B cell (primary cell): Measurements from ENCODE around the gene NOP9. TPM values are rescaled to one million over a fixed set of nuclear protein-coding genes. Genes with fewer than 3 reads are reported as not detected.

Experiments
- ATAC-seq: fragments of 200-7000 bp; cut with Tn5 transposase; one replicate; pipeline ENCODE4 v1.10.0; 2021; ENCODE audit warnings: low read depth, mild to moderate bottlenecking, moderate number of reproducible peaks, moderate library complexity
- CTCF ChIA-PET: fragments of 350-600 bp; sonication (Branson Sonifier 250); formaldehyde crosslinking; loops from one replicate; lab custom pipeline; 2021; ENCODE audit warnings: antibody characterized with exemption, inconsistent platforms; lab: Charles Lee
- POLR2A ChIA-PET: fragments of 350-600 bp; sonication (Branson Sonifier 250); formaldehyde crosslinking; loops from one replicate; lab custom pipeline; 2021; ENCODE audit warnings: antibody characterized with exemption; lab: Charles Lee
- DNase-seq: peaks from one replicate; pipeline ENCODE4 v3.0.0; 2013
- H2AFZ ChIP-seq: 2 replicates; pipeline ENCODE4 v1.6.1; 2012; ENCODE audit warnings: mild to moderate bottlenecking, low read depth, low read length; ENCODE audit not compliant: insufficient read depth, poor library complexity, severe bottlenecking
- H3K27ac ChIP-seq, 2 donors: 1 replicate in 1 of 2; 2 replicates in 1 of 2; pipeline ENCODE4 v1.5.1; 2012 to 2013; ENCODE audit warnings: low read length in 2 of 2, mild to moderate bottlenecking in 2 of 2, moderate library complexity in 1 of 2
- H3K27me3 ChIP-seq, 4 experiments: fragments of 200-600 bp in 1 of 4; sonication (generic) in 1 of 4; replicated peaks in 1 of 4; 1 replicate in 2 of 4; 2 replicates in 2 of 4; pipeline versions ENCODE4 v1.6.1 to v1.7.0; 2013 to 2016; ENCODE audit warnings: low read length in 3 of 4, mild to moderate bottlenecking in 2 of 4, mixed read lengths in 1 of 4, moderate library complexity in 1 of 4; ENCODE audit not compliant: insufficient read depth in 4 of 4, control insufficient read depth in 3 of 4; ENCODE audit errors: control extremely low read depth in 1 of 4
- H3K36me3 ChIP-seq, 2 experiments: replicated peaks in 1 of 2; 1 replicate in 1 of 2; 2 replicates in 1 of 2; pipeline versions ENCODE4 v1.6.1 to v1.7.1; 2013; ENCODE audit warnings: low read length in 1 of 2; ENCODE audit not compliant: insufficient read depth in 2 of 2, control insufficient read depth in 1 of 2; ENCODE audit errors: control extremely low read depth in 1 of 2, extremely low read depth in 1 of 2
- H3K4me1 ChIP-seq, 2 donors: fragments of 200-600 bp in 1 of 2; sonication (generic) in 1 of 2; 1 replicate in 1 of 2; 2 replicates in 1 of 2; pipeline versions ENCODE4 v1.5.1 to v1.6.1; 2013 to 2017; ENCODE audit warnings: low read length in 2 of 2; ENCODE audit not compliant: control insufficient read depth in 2 of 2, insufficient read depth in 2 of 2
- H3K4me2 ChIP-seq: replicated peaks from 2 replicates; pipeline ENCODE3; 2012; ENCODE audit warnings: mild to moderate bottlenecking, low read depth, low read length; ENCODE audit not compliant: poor library complexity, severe bottlenecking
- H3K4me3 ChIP-seq, 5 experiments: fragments of 200-600 bp in 1 of 5; sonication (generic) in 1 of 5; 1 replicate in 3 of 5; 2 replicates in 2 of 5; pipeline versions ENCODE4 v1.5.1 to v1.7.0; 2011 to 2016; ENCODE audit warnings: low read length in 4 of 5, mild to moderate bottlenecking in 4 of 5, low read depth in 2 of 5, control low read depth in 1 of 5, moderate library complexity in 1 of 5; ENCODE audit not compliant: insufficient read depth in 1 of 5; ENCODE audit errors: control extremely low read depth in 1 of 5, extremely low read depth in 1 of 5
- H3K79me2 ChIP-seq: fragments of 200-600 bp; sonication (generic); one replicate; pipeline ENCODE4 v1.6.0; 2016; ENCODE audit warnings: low read length; ENCODE audit not compliant: control insufficient read depth, insufficient read depth
- H3K9ac ChIP-seq: fragments of 200-600 bp; sonication (generic); 2 replicates; pipeline ENCODE4 v1.6.1; 2017; ENCODE audit warnings: mild to moderate bottlenecking, low read length, moderate library complexity
- H3K9me3 ChIP-seq, 3 donors: one replicate each; pipeline versions ENCODE4 v1.6.1 to v1.7.1; 2013; ENCODE audit warnings: low read length in 2 of 3; ENCODE audit not compliant: control insufficient read depth in 2 of 3, insufficient read depth in 1 of 3; ENCODE audit errors: control extremely low read depth in 1 of 3
- H4K20me1 ChIP-seq: 2 replicates; pipeline ENCODE4 v1.6.0; 2012; ENCODE audit warnings: mild to moderate bottlenecking, low read length; ENCODE audit not compliant: insufficient read depth, control insufficient read depth, poor library complexity, severe bottlenecking
- H3K27ac Mint-ChIP-seq: one replicate; pipeline ENCODE4 v1.8.0; 2021; ENCODE audit warnings: mixed read lengths
- H3K27me3 Mint-ChIP-seq: one replicate; pipeline ENCODE4 v1.8.0; 2021; ENCODE audit warnings: mixed read lengths
- H3K4me1 Mint-ChIP-seq: one replicate; pipeline ENCODE4 v1.8.0; 2021; ENCODE audit warnings: mixed read lengths
- H3K4me3 Mint-ChIP-seq: one replicate; pipeline ENCODE4 v1.8.0; 2021; ENCODE audit warnings: mixed read lengths
- H3K9me3 Mint-ChIP-seq: one replicate; pipeline ENCODE4 v1.8.0; 2022; ENCODE audit warnings: mixed read lengths; ENCODE audit not compliant: insufficient read depth
- EZH2 ChIP-seq: IDR thresholded peaks from 2 replicates; pipeline ENCODE4 v1.6.1; 2012; ENCODE audit warnings: borderline replicate concordance, low read depth, mild to moderate bottlenecking, moderate library complexity, low read length; ENCODE audit not compliant: insufficient read depth, poor library complexity, severe bottlenecking
- WGBS: methylation state at CpG from one replicate; pipeline ENCODE4 v1.1.5; 2013; ENCODE audit warnings: missing lambda C conversion rate; ENCODE audit not compliant: insufficient coverage; 5-methylcytosine and 5-hydroxymethylcytosine counted together
- intact Hi-C: fragments of 100-400 bp; cut with micrococcal nuclease; formaldehyde crosslinking; loops from one replicate; pipeline ENCODE4 v1.10.0; 2022
- polyA plus RNA-seq: library from polyadenylated mRNA; depleted of rRNA; stranded (reverse); fragments of >200 nt; gene quantifications from 2 replicates; pipeline ENCODE4 v1.2.3, GENCODE V29; 2012
- total RNA-seq, 2 donors: library from RNA; stranded (reverse); fragments of 120-200 nt in 1 of 2; gene quantifications; 1 replicate in 1 of 2; 2 replicates in 1 of 2; pipeline versions ENCODE4 v1.2.3 to v1.2.4, GENCODE V29; 2013 to 2022
- TF ChIP-seq, protein P1 (sequence below): fragments of 200-600 bp; IDR thresholded peaks from one replicate; pipeline ENCODE4 v1.8.0; 2022; ENCODE audit warnings: antibody characterized with exemption, mild to moderate bottlenecking

NOP9 gene
- total and polyA plus RNA-seq, 2 donors (not counting 1 experiment from before 2014, with no cell fraction given): 9.7 to 22.6 TPM

DNA sequence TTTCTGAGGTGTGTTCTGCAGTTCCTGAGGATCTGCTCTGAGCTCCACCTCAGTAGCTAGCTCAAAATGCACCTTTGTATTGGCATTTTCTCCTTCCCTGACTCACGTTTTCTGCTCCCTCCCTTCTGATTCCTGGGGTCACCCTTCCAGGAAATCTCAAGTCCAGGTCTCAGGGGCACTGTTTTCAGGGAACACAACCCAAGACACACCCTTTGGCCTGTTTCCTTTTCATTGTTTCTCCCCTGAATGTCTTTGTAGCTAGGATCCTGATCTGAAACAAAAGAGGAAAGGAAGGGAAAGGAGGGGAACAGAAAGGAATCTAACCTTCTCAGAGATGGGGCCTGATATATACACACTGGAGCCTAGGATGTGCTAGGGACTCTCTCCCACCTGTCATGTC, 47.5 kb downstream of the NOP9 start:
- CTCF ChIA-PET: interaction anchor here (0.7 to 5.7 kb wide), 2 partner anchors 13 to 84 kb away, joined by 3 to 55 read pairs; partner anchors contain the start of gene ADCY4
- Mint-ChIP-seq H3K27ac (no peak overlapping the region), H3K27me3 (peaks cover 48% of the 10 kb centered on the region), H3K4me1 (no peaks in the 10 kb centered on the region), H3K4me3 (no peak overlapping the region), H3K9me3 (no peaks in the 10 kb centered on the region)
- Histone ChIP-seq H3K4me3 (no peak overlapping the region), H4K20me1 (no peaks in the 10 kb centered on the region), H3K36me3 (no peaks in the 10 kb centered on the region), H3K9ac (no peak overlapping the region), H3K27ac (no peak overlapping the region), H2AFZ (no peak overlapping the region), H3K27me3 (peaks cover 0 to 32% (median 9%) of the 10 kb centered on the region in 4 experiments), H3K4me1 (no peaks in the 10 kb centered on the region), H3K79me2 (no peaks in the 10 kb centered on the region), H3K9me3 (no peaks in the 10 kb centered on the region), H3K4me2 (no peak overlapping the region)
- ATAC-seq (no peak), DNase-seq (no peak)
- TF ChIP-seq, protein P1, sequence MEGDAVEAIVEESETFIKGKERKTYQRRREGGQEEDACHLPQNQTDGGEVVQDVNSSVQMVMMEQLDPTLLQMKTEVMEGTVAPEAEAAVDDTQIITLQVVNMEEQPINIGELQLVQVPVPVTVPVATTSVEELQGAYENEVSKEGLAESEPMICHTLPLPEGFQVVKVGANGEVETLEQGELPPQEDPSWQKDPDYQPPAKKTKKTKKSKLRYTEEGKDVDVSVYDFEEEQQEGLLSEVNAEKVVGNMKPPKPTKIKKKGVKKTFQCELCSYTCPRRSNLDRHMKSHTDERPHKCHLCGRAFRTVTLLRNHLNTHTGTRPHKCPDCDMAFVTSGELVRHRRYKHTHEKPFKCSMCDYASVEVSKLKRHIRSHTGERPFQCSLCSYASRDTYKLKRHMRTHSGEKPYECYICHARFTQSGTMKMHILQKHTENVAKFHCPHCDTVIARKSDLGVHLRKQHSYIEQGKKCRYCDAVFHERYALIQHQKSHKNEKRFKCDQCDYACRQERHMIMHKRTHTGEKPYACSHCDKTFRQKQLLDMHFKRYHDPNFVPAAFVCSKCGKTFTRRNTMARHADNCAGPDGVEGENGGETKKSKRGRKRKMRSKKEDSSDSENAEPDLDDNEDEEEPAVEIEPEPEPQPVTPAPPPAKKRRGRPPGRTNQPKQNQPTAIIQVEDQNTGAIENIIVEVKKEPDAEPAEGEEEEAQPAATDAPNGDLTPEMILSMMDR: no peak
- no peak for TF ChIP-seq EZH2
- WGBS: 67% methylated on average over 1 of the region's 1 CpG
- intact Hi-C loops: no loop called here
- POLR2A ChIA-PET: no interaction called here

GRCh38 chr14:24348186-24348585, 48.5 kb downstream of the NOP9 start:
- H2AFZ ChIP-seq: no peak overlapping the region
- H3K4me1 Mint-ChIP-seq: no peaks in the 10 kb centered on the region
- intact Hi-C loops: no loop called here
- WGBS: 92% methylated on average over 2 of the region's 2 CpGs
- no peaks in the 10 kb centered on the region for H3K36me3 ChIP-seq
- TF ChIP-seq, protein P1: no peak
- no peak for TF ChIP-seq EZH2
- H3K4me2 ChIP-seq: no peak overlapping the region
- H3K79me2 ChIP-seq: no peaks in the 10 kb centered on the region
- H3K27ac ChIP-seq: no peak overlapping the region
- no peaks in the 10 kb centered on the region for H4K20me1 ChIP-seq
- DNase-seq (no peak), ATAC-seq (no peak)
- H3K4me3 ChIP-seq: no peak overlapping the region
- H3K27ac Mint-ChIP-seq: no peak overlapping the region
- ChIA-PET CTCF (interaction anchor here (0.6 to 5.7 kb wide), 5 partner anchors 11 to 1228 kb away, joined by 3 to 55 read pairs (median 3); partner anchors contain the start of gene ADCY4), POLR2A (no interaction called here)
- H3K27me3 Mint-ChIP-seq: peaks cover 51% of the 10 kb centered on the region
- no peaks in the 10 kb centered on the region for H3K4me1 ChIP-seq
- H3K9me3 Mint-ChIP-seq: no peaks in the 10 kb centered on the region
- no peaks in the 10 kb centered on the region for H3K9me3 ChIP-seq
- no peak overlapping the region for H3K4me3 Mint-ChIP-seq
- H3K27me3 ChIP-seq: peaks cover 0 to 35% (median 12%) of the 10 kb centered on the region in 4 experiments
- no peak overlapping the region for H3K9ac ChIP-seq
